WTC11 (cell line): Measurements from ENCODE around the gene UBR4. TPM values are rescaled to one million over a fixed set of nuclear protein-coding genes. Genes with fewer than 3 reads are reported as not detected.

Experiments
- ATAC-seq: fragments of 200-7000 bp; cut with Tn5 transposase; 2 replicates; pipeline ENCODE4 v1.10.0; 2021; ENCODE audit warnings: mild to moderate bottlenecking, moderate library complexity
- CTCF ChIA-PET: fragments of 300-600 bp; sonication (Branson Sonifier 250); formaldehyde crosslinking; loops from one replicate; lab custom pipeline; 2021; ENCODE audit warnings: antibody characterized with exemption; lab: Charles Lee
- POLR2A ChIA-PET: fragments of 350-600 bp; sonication (Branson Sonifier 250); formaldehyde crosslinking; loops from one replicate; lab custom pipeline; 2021; ENCODE audit warnings: antibody characterized with exemption; lab: Charles Lee
- DNase-seq: peaks from one replicate; pipeline ENCODE4 v3.0.0; 2021; ENCODE audit warnings: low spot score
- H3K27ac Mint-ChIP-seq: 2 replicates; pipeline ENCODE4 v1.8.0; 2021; ENCODE audit warnings: mixed read lengths
- H3K27me3 Mint-ChIP-seq: 2 replicates; pipeline ENCODE4 v1.8.0; 2021; ENCODE audit warnings: low read depth, mild to moderate bottlenecking, moderate library complexity, mixed read lengths
- H3K36me3 Mint-ChIP-seq: 2 replicates; pipeline ENCODE4 v1.8.0; 2021; ENCODE audit warnings: mixed read lengths
- H3K4me1 Mint-ChIP-seq: 2 replicates; pipeline ENCODE4 v1.8.0; 2022; ENCODE audit warnings: mixed read lengths
- H3K4me3 Mint-ChIP-seq: 2 replicates; pipeline ENCODE4 v1.8.0; 2021; ENCODE audit warnings: mild to moderate bottlenecking, moderate library complexity, mixed read lengths
- H3K9me3 Mint-ChIP-seq: 2 replicates; pipeline ENCODE4 v1.8.0; 2021; ENCODE audit warnings: mixed read lengths
- CBFB ChIP-seq: sonication (generic); formaldehyde crosslinking; IDR thresholded peaks from 2 replicates; pipeline ENCODE4 v1.8.1; 2022; ENCODE audit warnings: mild to moderate bottlenecking, low read depth, missing genetic modification reagents
- CREB1 ChIP-seq: sonication (generic); formaldehyde crosslinking; IDR thresholded peaks from 2 replicates; pipeline ENCODE4 v1.8.0; 2023; ENCODE audit warnings: mild to moderate bottlenecking, missing genetic modification reagents
- JUN ChIP-seq: sonication (generic); formaldehyde crosslinking; IDR thresholded peaks from 2 replicates; pipeline ENCODE4 v1.8.0; 2023; ENCODE audit warnings: mild to moderate bottlenecking, missing genetic modification reagents
- SMAD3 ChIP-seq: sonication (generic); formaldehyde crosslinking; IDR thresholded peaks from 2 replicates; pipeline ENCODE4 v1.8.0; 2022; ENCODE audit warnings: missing genetic modification reagents, mild to moderate bottlenecking, borderline replicate concordance
- TEAD1 ChIP-seq: sonication (generic); formaldehyde crosslinking; IDR thresholded peaks from 2 replicates; pipeline ENCODE4 v1.8.0; 2022; ENCODE audit warnings: mild to moderate bottlenecking, missing genetic modification reagents
- ZBTB21 ChIP-seq: sonication (generic); formaldehyde crosslinking; IDR thresholded peaks from 2 replicates; pipeline ENCODE4 v1.8.1; 2023; ENCODE audit warnings: mild to moderate bottlenecking, missing genetic modification reagents, borderline replicate concordance
- ZNF671 ChIP-seq: fragments of 250-450 bp; sonication (Bioruptor Pico); IDR thresholded peaks from 2 replicates; pipeline ENCODE4 v1.8.0; 2021; ENCODE audit warnings: mild to moderate bottlenecking
- total RNA-seq: library from RNA; stranded (reverse); gene quantifications from 3 replicates; pipeline ENCODE4 v1.2.3, GENCODE V29; 2021
- TF ChIP-seq, protein P1 (sequence below): fragments of 250-450 bp; sonication (Bioruptor Pico); IDR thresholded peaks from 2 replicates; pipeline ENCODE4 v1.9.0; 2021; ENCODE audit warnings: mild to moderate bottlenecking, borderline replicate concordance
- TF ChIP-seq, protein P2 (sequence below): sonication (generic); formaldehyde crosslinking; IDR thresholded peaks from 2 replicates; pipeline ENCODE4 v1.8.1; 2022; ENCODE audit warnings: missing genetic modification reagents, borderline replicate concordance
- TF ChIP-seq, protein P3 (sequence below): sonication (generic); formaldehyde crosslinking; IDR thresholded peaks from 2 replicates; pipeline ENCODE4 v1.8.0; 2023; ENCODE audit warnings: missing genetic modification reagents
- TF ChIP-seq, protein P4 (sequence below): sonication (generic); formaldehyde crosslinking; IDR thresholded peaks from 2 replicates; pipeline ENCODE4 v1.8.1; 2023; ENCODE audit warnings: mild to moderate bottlenecking, moderate library complexity, missing genetic modification reagents
- TF ChIP-seq, protein P5 (sequence below): sonication (generic); formaldehyde crosslinking; conservative IDR thresholded peaks from 2 replicates; pipeline ENCODE4 v1.8.1; 2023; ENCODE audit warnings: mild to moderate bottlenecking, low read depth, missing genetic modification reagents, moderate library complexity
- TF ChIP-seq, protein P6 (sequence below): sonication (generic); formaldehyde crosslinking; IDR thresholded peaks from 2 replicates; pipeline ENCODE4 v1.8.1; 2022; ENCODE audit warnings: low read depth, missing genetic modification reagents, borderline replicate concordance

Gene UBR4
- total RNA-seq, 1 experiment from 2014 or later, result 179 TPM

DNA sequence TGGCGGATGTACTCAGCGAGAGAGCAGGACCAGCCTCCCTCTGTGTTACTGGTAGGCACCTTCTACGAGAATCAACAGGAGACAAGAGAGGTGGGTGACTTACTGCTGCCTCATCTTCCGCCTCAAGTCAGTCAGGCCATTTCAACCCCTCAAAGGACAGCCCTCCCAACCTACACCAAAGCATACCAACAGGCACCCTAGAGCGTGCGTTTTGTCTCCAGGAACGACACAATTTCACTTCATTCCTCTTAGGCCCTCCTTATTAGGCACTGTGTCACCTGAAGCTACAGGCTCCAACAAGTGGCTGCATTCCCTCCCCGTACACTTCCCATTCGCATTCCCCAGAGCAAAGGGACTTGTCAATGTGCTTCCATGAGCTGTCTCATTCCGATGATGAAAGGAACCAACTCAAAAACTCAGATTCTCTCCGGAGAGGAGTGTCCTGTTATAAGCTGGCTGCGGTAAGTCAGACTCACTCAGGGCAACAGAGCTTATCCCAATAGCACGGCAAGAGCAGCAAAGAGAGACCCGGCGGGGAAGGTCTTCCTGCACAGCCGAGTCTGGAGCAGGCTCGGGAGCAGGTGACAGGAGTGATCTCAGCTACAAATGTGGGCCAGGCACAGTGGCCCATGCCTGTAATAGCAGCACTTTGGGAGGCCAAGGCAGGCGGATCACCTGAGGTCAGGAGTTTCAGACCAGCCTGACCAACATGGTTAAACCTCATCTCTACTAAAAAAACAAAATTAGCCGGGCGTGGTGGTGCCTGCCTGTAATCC lies 133.0 kb downstream of the UBR4 start:
- no peak overlapping the region for H3K27ac Mint-ChIP-seq
- peaks cover 78% of the 10 kb centered on the region for H3K36me3 Mint-ChIP-seq
- POLR2A ChIA-PET, result no interaction called here
- no peaks in the 10 kb centered on the region for H3K27me3 Mint-ChIP-seq
- no peaks in the 10 kb centered on the region for H3K9me3 Mint-ChIP-seq
- TF ChIP-seq, protein P1, sequence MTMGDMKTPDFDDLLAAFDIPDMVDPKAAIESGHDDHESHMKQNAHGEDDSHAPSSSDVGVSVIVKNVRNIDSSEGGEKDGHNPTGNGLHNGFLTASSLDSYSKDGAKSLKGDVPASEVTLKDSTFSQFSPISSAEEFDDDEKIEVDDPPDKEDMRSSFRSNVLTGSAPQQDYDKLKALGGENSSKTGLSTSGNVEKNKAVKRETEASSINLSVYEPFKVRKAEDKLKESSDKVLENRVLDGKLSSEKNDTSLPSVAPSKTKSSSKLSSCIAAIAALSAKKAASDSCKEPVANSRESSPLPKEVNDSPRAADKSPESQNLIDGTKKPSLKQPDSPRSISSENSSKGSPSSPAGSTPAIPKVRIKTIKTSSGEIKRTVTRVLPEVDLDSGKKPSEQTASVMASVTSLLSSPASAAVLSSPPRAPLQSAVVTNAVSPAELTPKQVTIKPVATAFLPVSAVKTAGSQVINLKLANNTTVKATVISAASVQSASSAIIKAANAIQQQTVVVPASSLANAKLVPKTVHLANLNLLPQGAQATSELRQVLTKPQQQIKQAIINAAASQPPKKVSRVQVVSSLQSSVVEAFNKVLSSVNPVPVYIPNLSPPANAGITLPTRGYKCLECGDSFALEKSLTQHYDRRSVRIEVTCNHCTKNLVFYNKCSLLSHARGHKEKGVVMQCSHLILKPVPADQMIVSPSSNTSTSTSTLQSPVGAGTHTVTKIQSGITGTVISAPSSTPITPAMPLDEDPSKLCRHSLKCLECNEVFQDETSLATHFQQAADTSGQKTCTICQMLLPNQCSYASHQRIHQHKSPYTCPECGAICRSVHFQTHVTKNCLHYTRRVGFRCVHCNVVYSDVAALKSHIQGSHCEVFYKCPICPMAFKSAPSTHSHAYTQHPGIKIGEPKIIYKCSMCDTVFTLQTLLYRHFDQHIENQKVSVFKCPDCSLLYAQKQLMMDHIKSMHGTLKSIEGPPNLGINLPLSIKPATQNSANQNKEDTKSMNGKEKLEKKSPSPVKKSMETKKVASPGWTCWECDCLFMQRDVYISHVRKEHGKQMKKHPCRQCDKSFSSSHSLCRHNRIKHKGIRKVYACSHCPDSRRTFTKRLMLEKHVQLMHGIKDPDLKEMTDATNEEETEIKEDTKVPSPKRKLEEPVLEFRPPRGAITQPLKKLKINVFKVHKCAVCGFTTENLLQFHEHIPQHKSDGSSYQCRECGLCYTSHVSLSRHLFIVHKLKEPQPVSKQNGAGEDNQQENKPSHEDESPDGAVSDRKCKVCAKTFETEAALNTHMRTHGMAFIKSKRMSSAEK (CRISPR knock-in tag), result no peak
- TF ChIP-seq ZNF671 (CRISPR knock-in tag) (no peak), TEAD1 (CRISPR knock-in tag) (no peak)
- H3K4me1 Mint-ChIP-seq, result no peaks in the 10 kb centered on the region
- CTCF ChIA-PET, result interaction anchor here (1.0 to 1.5 kb wide), 3 partner anchors 65 to 170 kb away, joined by 3 to 5 read pairs (median 3); no protein-coding TSS in a partner anchor
- no peak for ATAC-seq
- DNase-seq, result no peak
- no peak overlapping the region for H3K4me3 Mint-ChIP-seq

DNA sequence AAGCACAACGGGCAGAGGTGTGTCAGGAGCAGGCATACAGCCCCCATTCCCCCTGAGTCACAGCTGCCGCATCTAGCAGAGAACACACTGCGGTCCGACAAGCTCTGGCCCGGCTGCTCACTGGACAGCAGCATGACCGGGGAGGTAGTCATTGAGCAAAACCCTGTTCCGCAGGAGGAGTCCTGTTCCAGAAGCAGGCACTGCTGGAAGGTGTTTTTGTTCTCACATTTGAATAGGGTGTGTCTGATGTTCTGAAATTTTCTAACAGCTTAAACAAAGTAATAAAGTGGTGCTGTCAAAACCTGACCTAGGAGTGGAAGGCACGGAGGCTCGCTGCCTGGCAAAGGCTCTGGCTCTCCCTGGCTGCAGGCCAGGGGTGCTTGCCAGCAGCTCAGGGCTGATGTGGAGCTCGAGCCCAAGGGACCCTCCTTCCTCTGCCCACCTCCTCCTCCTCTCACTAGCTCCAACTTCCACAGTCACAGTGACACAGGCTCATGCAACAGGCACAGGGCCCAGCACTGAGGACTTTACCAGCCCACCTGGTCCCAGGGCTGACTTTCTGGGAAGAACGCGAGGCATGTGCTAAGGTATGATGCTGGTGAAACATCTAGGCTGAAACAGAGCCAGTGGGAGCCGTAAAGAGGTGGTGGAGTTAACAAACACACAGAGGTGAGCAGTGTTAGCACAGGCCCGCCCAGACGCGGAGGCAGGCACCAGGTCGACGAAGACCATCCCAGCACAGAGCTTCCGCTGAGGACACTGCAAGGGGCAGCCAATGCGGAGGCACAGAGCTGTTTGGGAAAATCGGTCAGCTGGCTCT lies 135.0 kb downstream of the UBR4 start:
- ChIA-PET POLR2A (no interaction called here), CTCF (interaction anchor here (0.9 to 1.5 kb wide), 5 partner anchors 32 to 168 kb away, joined by 3 to 5 read pairs (median 3); no protein-coding TSS in a partner anchor)
- Mint-ChIP-seq H3K4me1 (peaks cover 3% of the 10 kb centered on the region; the same call in 1 of the 2 replicates), H3K36me3 (peaks cover 63% of the 10 kb centered on the region), H3K9me3 (no peaks in the 10 kb centered on the region), H3K4me3 (no peak overlapping the region), H3K27me3 (no peaks in the 10 kb centered on the region), H3K27ac (no peak overlapping the region)
- TF ChIP-seq, protein P2, sequence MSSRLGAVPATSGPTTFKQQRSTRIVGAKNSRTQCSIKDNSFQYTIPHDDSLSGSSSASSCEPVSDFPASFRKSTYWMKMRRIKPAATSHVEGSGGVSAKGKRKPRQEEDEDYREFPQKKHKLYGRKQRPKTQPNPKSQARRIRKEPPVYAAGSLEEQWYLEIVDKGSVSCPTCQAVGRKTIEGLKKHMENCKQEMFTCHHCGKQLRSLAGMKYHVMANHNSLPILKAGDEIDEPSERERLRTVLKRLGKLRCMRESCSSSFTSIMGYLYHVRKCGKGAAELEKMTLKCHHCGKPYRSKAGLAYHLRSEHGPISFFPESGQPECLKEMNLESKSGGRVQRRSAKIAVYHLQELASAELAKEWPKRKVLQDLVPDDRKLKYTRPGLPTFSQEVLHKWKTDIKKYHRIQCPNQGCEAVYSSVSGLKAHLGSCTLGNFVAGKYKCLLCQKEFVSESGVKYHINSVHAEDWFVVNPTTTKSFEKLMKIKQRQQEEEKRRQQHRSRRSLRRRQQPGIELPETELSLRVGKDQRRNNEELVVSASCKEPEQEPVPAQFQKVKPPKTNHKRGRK (CRISPR knock-in tag), result no peak
- TF ChIP-seq, protein P3, sequence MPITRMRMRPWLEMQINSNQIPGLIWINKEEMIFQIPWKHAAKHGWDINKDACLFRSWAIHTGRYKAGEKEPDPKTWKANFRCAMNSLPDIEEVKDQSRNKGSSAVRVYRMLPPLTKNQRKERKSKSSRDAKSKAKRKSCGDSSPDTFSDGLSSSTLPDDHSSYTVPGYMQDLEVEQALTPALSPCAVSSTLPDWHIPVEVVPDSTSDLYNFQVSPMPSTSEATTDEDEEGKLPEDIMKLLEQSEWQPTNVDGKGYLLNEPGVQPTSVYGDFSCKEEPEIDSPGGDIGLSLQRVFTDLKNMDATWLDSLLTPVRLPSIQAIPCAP (CRISPR knock-in tag), result no peak
- TF ChIP-seq ZBTB21 (no peak), CREB1 (CRISPR knock-in tag) (no peak), JUN (no peak), CBFB (CRISPR knock-in tag) (no peak), SMAD3 (CRISPR knock-in tag) (no peak)
- TF ChIP-seq, protein P4, sequence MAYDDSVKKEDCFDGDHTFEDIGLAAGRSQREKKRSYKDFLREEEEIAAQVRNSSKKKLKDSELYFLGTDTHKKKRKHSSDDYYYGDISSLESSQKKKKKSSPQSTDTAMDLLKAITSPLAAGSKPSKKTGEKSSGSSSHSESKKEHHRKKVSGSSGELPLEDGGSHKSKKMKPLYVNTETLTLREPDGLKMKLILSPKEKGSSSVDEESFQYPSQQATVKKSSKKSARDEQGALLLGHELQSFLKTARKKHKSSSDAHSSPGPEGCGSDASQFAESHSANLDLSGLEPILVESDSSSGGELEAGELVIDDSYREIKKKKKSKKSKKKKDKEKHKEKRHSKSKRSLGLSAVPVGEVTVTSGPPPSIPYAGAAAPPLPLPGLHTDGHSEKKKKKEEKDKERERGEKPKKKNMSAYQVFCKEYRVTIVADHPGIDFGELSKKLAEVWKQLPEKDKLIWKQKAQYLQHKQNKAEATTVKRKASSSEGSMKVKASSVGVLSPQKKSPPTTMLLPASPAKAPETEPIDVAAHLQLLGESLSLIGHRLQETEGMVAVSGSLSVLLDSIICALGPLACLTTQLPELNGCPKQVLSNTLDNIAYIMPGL (CRISPR knock-in tag), result no peak
- TF ChIP-seq, protein P5, sequence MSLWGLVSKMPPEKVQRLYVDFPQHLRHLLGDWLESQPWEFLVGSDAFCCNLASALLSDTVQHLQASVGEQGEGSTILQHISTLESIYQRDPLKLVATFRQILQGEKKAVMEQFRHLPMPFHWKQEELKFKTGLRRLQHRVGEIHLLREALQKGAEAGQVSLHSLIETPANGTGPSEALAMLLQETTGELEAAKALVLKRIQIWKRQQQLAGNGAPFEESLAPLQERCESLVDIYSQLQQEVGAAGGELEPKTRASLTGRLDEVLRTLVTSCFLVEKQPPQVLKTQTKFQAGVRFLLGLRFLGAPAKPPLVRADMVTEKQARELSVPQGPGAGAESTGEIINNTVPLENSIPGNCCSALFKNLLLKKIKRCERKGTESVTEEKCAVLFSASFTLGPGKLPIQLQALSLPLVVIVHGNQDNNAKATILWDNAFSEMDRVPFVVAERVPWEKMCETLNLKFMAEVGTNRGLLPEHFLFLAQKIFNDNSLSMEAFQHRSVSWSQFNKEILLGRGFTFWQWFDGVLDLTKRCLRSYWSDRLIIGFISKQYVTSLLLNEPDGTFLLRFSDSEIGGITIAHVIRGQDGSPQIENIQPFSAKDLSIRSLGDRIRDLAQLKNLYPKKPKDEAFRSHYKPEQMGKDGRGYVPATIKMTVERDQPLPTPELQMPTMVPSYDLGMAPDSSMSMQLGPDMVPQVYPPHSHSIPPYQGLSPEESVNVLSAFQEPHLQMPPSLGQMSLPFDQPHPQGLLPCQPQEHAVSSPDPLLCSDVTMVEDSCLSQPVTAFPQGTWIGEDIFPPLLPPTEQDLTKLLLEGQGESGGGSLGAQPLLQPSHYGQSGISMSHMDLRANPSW (CRISPR knock-in tag), result no peak
- TF ChIP-seq, protein P6, sequence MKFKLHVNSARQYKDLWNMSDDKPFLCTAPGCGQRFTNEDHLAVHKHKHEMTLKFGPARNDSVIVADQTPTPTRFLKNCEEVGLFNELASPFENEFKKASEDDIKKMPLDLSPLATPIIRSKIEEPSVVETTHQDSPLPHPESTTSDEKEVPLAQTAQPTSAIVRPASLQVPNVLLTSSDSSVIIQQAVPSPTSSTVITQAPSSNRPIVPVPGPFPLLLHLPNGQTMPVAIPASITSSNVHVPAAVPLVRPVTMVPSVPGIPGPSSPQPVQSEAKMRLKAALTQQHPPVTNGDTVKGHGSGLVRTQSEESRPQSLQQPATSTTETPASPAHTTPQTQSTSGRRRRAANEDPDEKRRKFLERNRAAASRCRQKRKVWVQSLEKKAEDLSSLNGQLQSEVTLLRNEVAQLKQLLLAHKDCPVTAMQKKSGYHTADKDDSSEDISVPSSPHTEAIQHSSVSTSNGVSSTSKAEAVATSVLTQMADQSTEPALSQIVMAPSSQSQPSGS (CRISPR knock-in tag), result no peak
- no peak for DNase-seq
- ATAC-seq, result no peak
